Uterus (tissue), 4 donors: ENCODE data around the gene TH. TPM values are rescaled to one million over a fixed set of nuclear protein-coding genes. Genes with fewer than 3 reads are reported as not detected.
A peak's percentile ranks its signal among the peaks of the same experiment; 100 is the strongest.

Source experiments
- DNase-seq, 2 donors: peaks; one replicate each; pipeline ENCODE4 v3.0.0-alpha.2; 2019 to 2020
- H3K27ac ChIP-seq, 2 donors: fragments of 200-600 bp; sonication (generic); 1 replicate in 1 of 2; 2 replicates in 1 of 2; pipeline ENCODE4 v1.5.1; 2016 to 2018
- H3K27me3 ChIP-seq, 2 donors: fragments of 200-600 bp; sonication (generic); one replicate each; pipeline ENCODE4 v1.5.1; 2018 to 2019; ENCODE audit warnings: control low read depth in 1 of 2
- H3K36me3 ChIP-seq, 2 donors: fragments of 200-600 bp; sonication (generic); one replicate each; pipeline ENCODE4 v1.5.1; 2019; ENCODE audit warnings: control low read depth in 1 of 2
- H3K4me1 ChIP-seq, 2 donors: fragments of 200-600 bp; sonication (generic); one replicate each; pipeline ENCODE4 v1.5.1; 2018 to 2019; ENCODE audit warnings: control low read depth in 1 of 2
- H3K4me3 ChIP-seq, 2 donors: fragments of 200-600 bp; sonication (generic); 1 replicate in 1 of 2; 2 replicates in 1 of 2; pipeline ENCODE4 v1.5.1; 2018 to 2019; ENCODE audit warnings: mild to moderate bottlenecking in 1 of 2
- H3K9me3 ChIP-seq, 2 donors: fragments of 200-600 bp; sonication (generic); one replicate each; pipeline ENCODE4 v1.5.1; 2019; ENCODE audit warnings: control low read depth in 1 of 2
- POLR2A ChIP-seq, 2 donors: fragments of 450-650 bp; IDR thresholded peaks; one replicate each; pipeline ENCODE4 v1.6.1; 2016; ENCODE audit warnings: antibody characterized with exemption in 2 of 2, mild to moderate bottlenecking in 1 of 2, moderate library complexity in 1 of 2
- intact Hi-C: fragments of 100-400 bp; cut with DNase I; formaldehyde crosslinking; loops from one replicate; pipeline ENCODE4 v1.15.1; 2023; ENCODE audit warnings: low total_unique reads
- total RNA-seq, 4 donors: library from RNA; depleted of rRNA in 3 of 4; stranded (reverse); fragments of >200 nt in 3 of 4; gene quantifications; one replicate each; pipeline versions ENCODE4 v1.1.0 to v1.2.4, GENCODE V29; 2014 to 2023
- TF ChIP-seq, protein P1 (sequence below), 4 experiments: fragments of 200-600 bp in 2 of 4; fragments of 450-650 bp in 2 of 4; sonication (generic) in 2 of 4; IDR thresholded peaks; one replicate each; pipeline ENCODE4 v1.5.1; 2016 to 2019; ENCODE audit warnings: antibody characterized with exemption in 4 of 4, mild to moderate bottlenecking in 2 of 4, moderate library complexity in 1 of 4
- donor health status: DM: yes; HTN: yes; CAD: no.

The TH gene
- total RNA-seq, 4 donors from 2014 or later, result 0.37 to 1.3 TPM; not detected in 2

- Histone ChIP-seq H3K27ac (no peak overlapping the region), H3K27me3 (no peaks in the 10 kb centered on the region), H3K4me3 (no peak overlapping the region), H3K36me3 (no peaks in the 10 kb centered on the region), H3K4me1 (no peaks in the 10 kb centered on the region), H3K9me3 (no peaks in the 10 kb centered on the region)
- no peak for TF ChIP-seq POLR2A (IDR thresholded peaks at IDR 0.05)
- TF ChIP-seq, protein P1, sequence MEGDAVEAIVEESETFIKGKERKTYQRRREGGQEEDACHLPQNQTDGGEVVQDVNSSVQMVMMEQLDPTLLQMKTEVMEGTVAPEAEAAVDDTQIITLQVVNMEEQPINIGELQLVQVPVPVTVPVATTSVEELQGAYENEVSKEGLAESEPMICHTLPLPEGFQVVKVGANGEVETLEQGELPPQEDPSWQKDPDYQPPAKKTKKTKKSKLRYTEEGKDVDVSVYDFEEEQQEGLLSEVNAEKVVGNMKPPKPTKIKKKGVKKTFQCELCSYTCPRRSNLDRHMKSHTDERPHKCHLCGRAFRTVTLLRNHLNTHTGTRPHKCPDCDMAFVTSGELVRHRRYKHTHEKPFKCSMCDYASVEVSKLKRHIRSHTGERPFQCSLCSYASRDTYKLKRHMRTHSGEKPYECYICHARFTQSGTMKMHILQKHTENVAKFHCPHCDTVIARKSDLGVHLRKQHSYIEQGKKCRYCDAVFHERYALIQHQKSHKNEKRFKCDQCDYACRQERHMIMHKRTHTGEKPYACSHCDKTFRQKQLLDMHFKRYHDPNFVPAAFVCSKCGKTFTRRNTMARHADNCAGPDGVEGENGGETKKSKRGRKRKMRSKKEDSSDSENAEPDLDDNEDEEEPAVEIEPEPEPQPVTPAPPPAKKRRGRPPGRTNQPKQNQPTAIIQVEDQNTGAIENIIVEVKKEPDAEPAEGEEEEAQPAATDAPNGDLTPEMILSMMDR (IDR thresholded peaks at IDR 0.05), result no peak
- DNase-seq, result peak in 1 of 2 donors; percentile 10
- intact Hi-C loops, result no loop called here
Measured at GRCh38 chr11:2214527-2215229, 43.1 kb upstream of the TH start.

- H3K27me3 ChIP-seq, result no peaks in the 10 kb centered on the region
Measured at GRCh38 chr11:2213890-2214526, 42.4 kb upstream of the TH start.

GRCh38 chr11:2213384-2213842 is 41.8 kb upstream of the TH start:
- Histone ChIP-seq H3K27me3 (no peaks in the 10 kb centered on the region), H3K4me1 (no peaks in the 10 kb centered on the region), H3K36me3 (no peaks in the 10 kb centered on the region), H3K27ac (no peak overlapping the region), H3K4me3 (no peak overlapping the region), H3K9me3 (no peaks in the 10 kb centered on the region)
- intact Hi-C loops, result no loop called here
- no peak for TF ChIP-seq POLR2A (IDR thresholded peaks at IDR 0.05)
- TF ChIP-seq, protein P1 (IDR thresholded peaks at IDR 0.05), result no peak
- DNase-seq, result peak in 1 of 2 donors; percentile 13

More at GRCh38 chr11:2213890-2214526, 42.4 kb upstream of the TH start:
- Histone ChIP-seq H3K9me3 (no peaks in the 10 kb centered on the region), H3K4me3 (no peak overlapping the region), H3K36me3 (no peaks in the 10 kb centered on the region), H3K4me1 (no peaks in the 10 kb centered on the region), H3K27ac (no peak overlapping the region)
- intact Hi-C loops, result no loop called here
- no peak for DNase-seq
- TF ChIP-seq POLR2A (IDR thresholded peaks at IDR 0.05), result no peak
- TF ChIP-seq, protein P1 (IDR thresholded peaks at IDR 0.05), result no peak

GRCh38 chr11:2212411-2213251 is 41.0 kb upstream of the TH start:
- intact Hi-C loops, result no loop called here
- peak; percentile 6 to 11 for DNase-seq

More at GRCh38 chr11:2212411-2213251, 41.0 kb upstream of the TH start:
- Histone ChIP-seq H3K27ac (no peak overlapping the region), H3K4me3 (no peak overlapping the region), H3K9me3 (no peaks in the 10 kb centered on the region), H3K36me3 (no peaks in the 10 kb centered on the region), H3K4me1 (no peaks in the 10 kb centered on the region), H3K27me3 (no peaks in the 10 kb centered on the region)
- TF ChIP-seq, protein P1 (IDR thresholded peaks at IDR 0.05), result no peak
- TF ChIP-seq POLR2A (IDR thresholded peaks at IDR 0.05), result no peak
